Midbrain (tissue), 1 donor: ENCODE measurements around the gene MACROH2A2.

ENCODE experiments used
- DNase-seq: peaks from one replicate; lab custom pipeline; 2025; lab: John Stamatoyannopoulos, UW

MACROH2A2 gene

GRCh38 chr10:70130878-70131559 is 78.4 kb downstream of the MACROH2A2 start:
- DNase-seq = no peak

- no peak for DNase-seq
These were observed 78.9 kb downstream of the MACROH2A2 start for GRCh38 chr10:70131560-70131937.

GRCh38 chr10:70132098-70133029 is 79.7 kb downstream of the MACROH2A2 start, which contains the start of gene AIFM2:
AIFM2 (minus strand) TSS chr10:70132825; CDS start chr10:70124084, 8,741 bp downstream.
- DNase-seq = no peak

- no peak for DNase-seq
These were observed 82.4 kb downstream of the MACROH2A2 start for GRCh38 chr10:70135046-70135445.

- no peak for DNase-seq
These were observed 83.0 kb downstream of the MACROH2A2 start for GRCh38 chr10:70135684-70136083.

- no peak for DNase-seq
These were observed 84.5 kb downstream of the MACROH2A2 start for GRCh38 chr10:70137135-70137534.

GRCh38 chr10:70137927-70138883 is 85.6 kb downstream of the MACROH2A2 start:
- no peak for DNase-seq

- DNase-seq = no peak
These were observed 86.7 kb downstream of the MACROH2A2 start for GRCh38 chr10:70139151-70139996.

- DNase-seq = no peak
These were observed 87.3 kb downstream of the MACROH2A2 start for GRCh38 chr10:70139997-70140250.

GRCh38 chr10:70140297-70140696 is 87.7 kb downstream of the MACROH2A2 start:
- DNase-seq = no peak

- no peak for DNase-seq
These were observed 89.9 kb downstream of the MACROH2A2 start for GRCh38 chr10:70142555-70142954.

- DNase-seq = no peak
These were observed 91.9 kb downstream of the MACROH2A2 start for GRCh38 chr10:70144372-70145110.

- DNase-seq = no peak
These were observed 92.6 kb downstream of the MACROH2A2 start for GRCh38 chr10:70145166-70145665.

GRCh38 chr10:70145666-70146488 is 93.2 kb downstream of the MACROH2A2 start:
- DNase-seq = peak; percentile 64

- DNase-seq = peak; percentile 94
These were observed 94.0 kb downstream of the MACROH2A2 start, which contains the start of gene TYSND1 for GRCh38 chr10:70146489-70147258. TYSND1 (minus strand) TSS chr10:70146700; CDS start chr10:70146586, 114 bp downstream.

GRCh38 chr10:70147259-70147625 is 94.6 kb downstream of the MACROH2A2 start:
- no peak for DNase-seq

GRCh38 chr10:70148516-70148915 is 95.9 kb downstream of the MACROH2A2 start:
- DNase-seq = no peak

GRCh38 chr10:70155255-70155838 is 102.7 kb downstream of the MACROH2A2 start:
- DNase-seq = no peak
